Activated CD8-positive, alpha-beta memory T cell treated with anti-CD3 and anti-CD28 coated beads, Interleukin-2, amount 50 U/mL, for 48 hours (primary cell): ENCODE measurements around the gene FGF8.

Source experiments
- DNase-seq: peaks from one replicate; pipeline ENCODE4 v3.0.0-alpha.2; 2020

Gene FGF8

DNA sequence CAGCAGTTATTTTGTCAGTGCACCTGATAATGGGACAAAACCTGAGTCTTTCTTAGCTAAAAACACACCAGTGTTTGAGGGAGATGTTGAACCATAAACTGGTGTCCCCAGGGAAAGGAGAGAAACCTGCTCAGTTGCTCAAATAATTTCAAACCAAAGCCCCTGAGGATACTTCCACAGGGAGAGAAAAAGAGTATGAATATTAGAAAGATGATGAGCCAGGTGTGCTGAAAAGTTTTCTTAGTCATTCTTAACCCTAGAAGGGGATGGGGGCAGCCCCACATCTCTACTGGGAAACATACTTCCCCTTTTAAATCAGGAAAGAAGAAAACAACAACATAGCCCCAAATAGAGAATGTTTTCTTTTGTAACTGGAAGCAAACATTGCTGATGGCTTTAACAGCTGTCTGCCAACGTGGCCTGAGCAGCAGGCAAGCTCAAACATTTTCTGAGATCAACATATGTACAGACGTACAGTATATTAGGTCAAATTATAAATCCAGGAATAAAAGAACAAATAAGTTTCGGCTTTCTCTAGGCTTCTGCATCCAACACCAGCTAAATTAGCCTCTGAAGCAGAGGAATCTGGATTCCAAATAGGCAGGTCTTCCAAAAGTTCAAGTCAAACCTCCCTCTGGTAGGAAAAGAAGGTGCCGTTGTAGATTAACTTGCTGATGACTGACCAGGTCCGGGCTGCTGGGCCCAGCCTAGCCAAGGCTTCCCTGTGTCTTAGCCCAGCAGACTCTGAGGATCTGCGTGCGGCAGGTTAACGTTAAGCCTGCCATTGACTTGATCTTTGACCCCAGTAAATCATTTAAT, 50.4 kb downstream of the FGF8 start:
- DNase-seq, result no peak

DNA sequence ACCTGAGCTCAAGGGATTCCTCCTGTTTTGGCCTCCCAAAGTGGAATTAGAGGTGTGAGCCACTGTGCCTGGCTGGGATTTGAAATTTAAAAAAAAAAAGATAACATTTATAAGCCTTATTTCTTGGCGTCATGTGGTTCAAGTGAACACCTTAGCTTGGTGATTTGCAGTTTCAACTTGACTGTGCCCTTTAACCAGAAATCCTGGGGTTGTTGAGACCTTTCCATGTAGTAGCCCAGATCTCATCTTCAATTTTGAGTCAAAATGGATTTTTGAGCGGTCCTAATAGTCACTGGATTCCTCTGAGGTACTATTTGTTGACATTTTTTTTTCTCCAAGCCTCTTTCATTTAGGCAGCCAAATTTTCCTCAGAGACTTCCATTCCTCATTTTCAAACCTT, 51.5 kb downstream of the FGF8 start:
- no peak for DNase-seq

DNA sequence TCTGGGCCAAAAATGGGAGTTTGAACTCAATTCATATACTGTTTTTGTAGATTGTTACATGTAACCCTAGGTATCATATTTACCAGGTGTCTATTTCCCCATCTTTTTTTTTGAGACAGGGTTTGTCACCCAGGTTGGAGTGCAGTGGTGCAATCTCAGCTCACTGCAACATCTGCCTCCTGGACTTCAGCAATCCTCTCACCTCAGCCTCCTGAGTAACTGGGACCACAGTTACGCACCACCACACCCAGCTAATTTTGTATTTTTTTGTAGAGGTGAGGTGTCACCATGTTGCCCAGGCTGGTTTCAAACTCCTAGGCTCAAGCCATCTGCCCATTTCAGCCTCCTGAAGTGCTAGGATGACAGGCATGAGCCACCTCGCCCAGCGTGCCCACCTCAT, 52.7 kb downstream of the FGF8 start:
- no peak for DNase-seq

DNA sequence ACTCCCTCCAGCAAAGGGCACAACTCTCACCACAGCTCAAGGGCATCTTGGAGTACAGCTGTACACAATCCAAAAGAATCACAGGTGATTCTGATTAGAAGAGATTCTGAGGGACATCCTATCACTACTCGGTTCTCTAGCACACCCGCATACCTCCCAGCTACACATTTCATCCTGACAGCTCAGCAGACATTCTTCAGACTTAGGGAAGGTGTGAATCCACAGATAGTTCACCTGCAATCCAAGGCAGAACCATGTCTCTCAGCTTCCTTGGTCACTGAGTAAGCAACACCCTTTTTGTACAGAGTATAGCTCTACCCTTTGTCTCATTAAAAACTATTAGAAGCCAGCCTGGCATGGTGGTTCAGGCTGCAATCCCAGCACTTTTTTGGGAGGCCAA, 54.1 kb downstream of the FGF8 start:
- DNase-seq, result no peak

DNA sequence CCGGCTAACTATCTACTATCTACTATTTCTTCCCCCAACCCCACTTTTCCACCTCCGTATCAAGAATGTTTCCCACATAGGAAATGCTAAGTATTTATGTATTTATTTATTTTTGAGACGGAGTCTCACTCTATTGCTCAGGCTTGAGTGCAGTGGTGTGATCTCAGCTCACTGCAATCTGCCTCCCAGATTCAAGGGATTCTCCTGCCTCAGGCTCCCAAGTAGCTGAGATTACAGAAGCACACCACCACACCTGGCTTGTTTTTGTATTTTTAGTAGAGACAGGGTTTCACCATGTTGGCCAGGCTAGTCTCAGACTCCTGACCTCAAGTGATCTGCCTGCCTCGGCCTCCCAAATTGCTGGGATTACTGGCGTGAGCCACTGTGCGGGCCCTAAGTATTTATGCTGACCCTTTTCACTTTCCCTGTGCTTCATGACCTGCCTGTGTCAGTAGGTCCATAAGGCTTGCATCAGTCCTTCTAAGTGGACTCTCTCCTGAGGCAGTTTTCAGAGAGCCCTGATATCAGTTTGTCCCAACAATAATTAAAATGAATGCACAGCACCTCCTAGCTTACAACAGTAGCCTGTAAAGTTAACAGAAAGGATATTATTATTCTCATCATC, 55.2 kb downstream of the FGF8 start:
- no peak for DNase-seq
